Urinary bladder (tissue), 4 donors: ENCODE measurements around the gene SMURF2. TPM values are rescaled to one million over a fixed set of nuclear protein-coding genes. Genes with fewer than 3 reads are reported as not detected.
A peak's percentile ranks its signal among the peaks of the same experiment; 100 is the strongest.
"Not testable (repeated sequence)": the region's sequence is repeated elsewhere in the genome, so short reads cannot be mapped to it uniquely, and the experiment has no call there.

Experiments used
- DNase-seq: peaks from one replicate; pipeline ENCODE4 v3.0.0-alpha.2; 2015; ENCODE audit errors: extremely low spot score
- H3K27ac ChIP-seq: one replicate; pipeline ENCODE4 v1.5.1; 2013; ENCODE audit warnings: low read depth, mild to moderate bottlenecking, moderate library complexity
- H3K36me3 ChIP-seq: one replicate; pipeline ENCODE4 v1.6.1; 2013; ENCODE audit warnings: mild to moderate bottlenecking, moderate library complexity; ENCODE audit not compliant: insufficient read depth
- H3K4me1 ChIP-seq: one replicate; pipeline ENCODE4 v1.6.1; 2013; ENCODE audit warnings: mild to moderate bottlenecking, moderate library complexity; ENCODE audit not compliant: insufficient read depth
- H3K4me3 ChIP-seq: one replicate; pipeline ENCODE4 v1.5.1; 2013; ENCODE audit warnings: low read depth, low read length
- WGBS: extraction: QIAGEN DNeasy Blood & Tissue Kit; methylation state at CpG from one replicate; pipeline ENCODE4 v1.1.7; 2013; 5-methylcytosine and 5-hydroxymethylcytosine counted together
- polyA plus RNA-seq: library from polyadenylated mRNA; stranded (reverse); fragments of 200-250 nt; gene quantifications from one replicate; pipeline ENCODE4 v1.2.3, GENCODE V29; 2013
- total RNA-seq: library from RNA; depleted of rRNA; stranded (reverse); fragments of >200 nt; gene quantifications from one replicate; pipeline ENCODE4 v1.2.3, GENCODE V29; 2014
- donor health status: healthy with polysubstance abuse.
- donor health status: healthy.

Gene SMURF2
- total and polyA plus RNA-seq, 2 donors: 11.2 to 91.1 TPM

DNA sequence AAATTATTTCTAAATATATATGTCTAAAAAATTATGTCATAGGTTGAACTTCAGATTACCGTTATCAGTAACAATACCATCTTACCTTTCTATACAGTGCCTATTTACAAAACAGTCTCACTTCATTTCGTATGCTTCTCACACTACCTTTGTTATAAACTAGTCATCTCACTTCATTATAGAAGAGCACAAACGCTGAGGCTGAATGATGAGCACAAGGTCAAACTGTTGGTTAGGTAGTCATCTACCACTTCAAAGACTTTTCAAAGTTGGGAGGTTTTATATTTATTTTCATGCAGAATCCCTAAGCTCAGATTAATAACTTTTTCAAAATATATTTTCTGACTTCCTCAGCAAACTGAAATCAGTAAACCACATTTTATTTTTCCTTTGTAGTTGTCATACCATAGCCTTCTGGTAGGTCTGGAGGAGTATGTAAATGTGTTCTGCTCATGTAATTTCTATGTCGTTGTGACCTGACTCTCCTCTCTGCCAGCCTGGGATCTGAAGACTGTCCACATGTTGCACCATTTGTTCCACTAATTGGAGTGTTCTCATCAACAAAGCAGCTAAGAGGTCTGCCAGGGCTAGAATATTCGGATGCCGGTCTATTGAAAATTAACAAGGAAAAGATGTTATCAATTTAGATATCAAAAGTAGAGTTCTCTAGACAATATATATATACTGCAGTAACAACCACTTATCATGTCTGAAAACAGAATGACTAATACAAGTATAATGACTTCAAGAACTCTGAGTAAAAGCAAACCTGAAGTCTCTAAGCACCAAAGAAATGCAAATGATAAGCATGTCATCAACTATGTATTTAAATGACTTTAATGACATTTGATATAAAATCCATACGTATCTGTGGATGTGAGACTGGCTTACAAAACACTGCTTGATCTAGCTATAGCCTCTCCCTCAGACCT lies 81.5 kb downstream of the SMURF2 start:
- 74% methylated on average over 7 of the region's 7 CpGs for WGBS
- no peak overlapping the region for H3K4me3 ChIP-seq
- H3K27ac ChIP-seq: no peak overlapping the region
- DNase-seq: no peak
- H3K4me1 ChIP-seq: no peaks in the 10 kb centered on the region
- peaks cover 4% of the 10 kb centered on the region for H3K36me3 ChIP-seq

DNA sequence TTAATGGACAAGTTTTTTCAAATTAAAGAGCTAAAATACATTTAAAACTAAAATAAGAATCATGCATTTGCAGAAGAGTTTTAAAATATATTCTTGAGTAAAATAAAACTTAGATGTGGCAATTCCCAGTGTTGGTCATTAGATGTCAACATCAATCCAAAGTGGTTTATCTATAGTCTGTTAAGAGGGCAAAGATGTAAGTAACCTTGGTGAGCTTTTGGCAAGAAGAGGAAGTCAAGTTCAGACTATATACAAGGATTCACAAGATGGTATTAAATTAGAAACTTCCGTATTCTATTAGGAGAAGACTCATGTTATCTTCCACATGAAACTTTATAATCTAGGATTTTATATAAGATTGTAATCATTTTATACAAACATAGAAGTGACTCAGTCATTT lies 82.2 kb downstream of the SMURF2 start:
- no peaks in the 10 kb centered on the region for H3K4me1 ChIP-seq
- H3K27ac ChIP-seq: no peak overlapping the region

DNA sequence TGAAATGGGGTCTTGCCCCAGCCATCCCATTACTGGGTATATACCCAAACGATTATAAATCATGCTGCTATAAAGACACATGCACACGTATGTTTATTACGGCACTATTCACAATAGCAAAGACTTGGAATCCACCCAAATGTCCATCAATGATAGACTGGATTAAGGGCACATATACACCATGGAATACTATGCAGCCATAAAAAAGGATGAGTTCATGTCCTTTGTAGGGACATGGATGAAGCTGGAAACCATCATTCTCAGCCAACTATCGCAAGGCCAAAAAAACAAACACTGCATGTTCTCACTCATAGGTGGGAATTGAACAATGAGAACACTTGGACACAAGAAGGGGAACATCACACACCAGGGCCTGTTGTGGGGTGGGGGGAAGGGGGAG lies 85.1 kb downstream of the SMURF2 start:
- H3K36me3 ChIP-seq, H3K4me3 ChIP-seq, H3K4me1 ChIP-seq, H3K27ac ChIP-seq, DNase-seq: not testable (repeated sequence)
- 96% methylated on average over 4 of the region's 4 CpGs for WGBS

More for the DNA sequence above, 82.2 kb downstream of the SMURF2 start:
- no peak for DNase-seq
- WGBS: 79% methylated on average over 1 of the region's 1 CpG
- Histone ChIP-seq H3K36me3 (peaks cover 4% of the 10 kb centered on the region), H3K4me3 (no peak overlapping the region)

DNA sequence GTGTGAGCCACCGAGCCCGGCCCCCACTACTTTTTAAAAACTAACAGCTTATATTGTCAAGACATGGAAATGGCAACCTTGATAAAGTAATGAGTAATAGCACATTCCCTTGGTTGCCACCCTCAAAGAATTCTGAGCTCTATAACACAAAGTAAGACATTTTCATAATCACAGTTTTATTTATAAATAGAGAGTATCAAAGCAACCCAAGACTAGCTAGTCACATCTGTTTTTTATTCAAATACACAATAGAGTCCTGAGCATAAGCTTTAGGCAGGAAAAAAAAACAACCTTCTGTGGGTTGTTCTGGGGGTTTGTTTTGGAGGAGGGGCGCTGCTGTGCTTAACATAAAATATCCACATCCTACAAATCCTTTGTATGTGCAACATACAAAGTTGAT lies 86.7 kb downstream of the SMURF2 start:
- Histone ChIP-seq H3K4me3 (no peak overlapping the region), H3K4me1 (no peaks in the 10 kb centered on the region), H3K27ac (no peak overlapping the region), H3K36me3 (peaks cover 3% of the 10 kb centered on the region)
- DNase-seq: no peak
- WGBS: 95% methylated on average over 3 of the region's 3 CpGs

DNA sequence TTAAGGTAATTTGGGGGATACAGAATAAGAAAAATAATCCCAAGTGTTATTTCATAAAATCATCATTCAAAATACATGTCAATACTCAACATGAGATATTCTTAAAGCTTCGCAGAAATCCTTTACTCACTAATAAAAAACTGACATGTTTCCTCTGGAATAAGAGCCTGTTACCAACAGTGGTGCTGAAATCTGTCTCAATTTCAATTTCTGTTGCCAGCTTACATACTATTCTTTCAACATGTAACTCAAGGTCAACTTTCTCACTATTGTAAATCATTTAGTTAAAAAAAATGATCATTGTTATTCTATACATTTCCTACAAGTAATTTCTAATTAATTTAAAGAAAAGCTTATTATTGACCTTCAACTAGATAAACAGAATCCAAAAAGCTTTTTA lies 87.5 kb downstream of the SMURF2 start:
- Histone ChIP-seq H3K4me1 (no peaks in the 10 kb centered on the region), H3K4me3 (no peak overlapping the region), H3K36me3 (peaks cover 3% of the 10 kb centered on the region), H3K27ac (no peak overlapping the region)
- WGBS: 86% methylated on average over 1 of the region's 1 CpG
- no peak for DNase-seq

DNA sequence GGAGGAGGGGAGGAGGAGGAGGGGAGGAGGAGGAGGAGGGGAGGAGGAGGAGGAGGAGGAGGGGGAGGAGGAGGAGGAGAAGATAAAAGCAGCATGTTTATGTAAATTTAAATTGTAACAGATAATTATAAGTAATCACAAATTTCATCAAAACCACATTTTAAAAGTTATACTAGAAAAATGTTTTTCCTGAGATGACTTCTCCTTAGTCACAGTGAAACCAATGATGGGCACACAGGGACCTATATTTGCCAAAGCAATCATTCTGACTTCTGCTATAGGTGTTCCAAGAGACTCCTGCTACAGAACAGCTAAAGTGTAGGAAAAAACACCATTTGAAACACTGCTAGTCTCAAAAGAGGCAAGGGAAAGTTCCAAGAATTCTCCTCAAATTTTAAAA lies 88.9 kb downstream of the SMURF2 start:
- H3K27ac ChIP-seq: no peak overlapping the region
- no peak for DNase-seq
- peaks cover 2% of the 10 kb centered on the region for H3K36me3 ChIP-seq
- no peaks in the 10 kb centered on the region for H3K4me1 ChIP-seq
- no peak overlapping the region for H3K4me3 ChIP-seq

DNA sequence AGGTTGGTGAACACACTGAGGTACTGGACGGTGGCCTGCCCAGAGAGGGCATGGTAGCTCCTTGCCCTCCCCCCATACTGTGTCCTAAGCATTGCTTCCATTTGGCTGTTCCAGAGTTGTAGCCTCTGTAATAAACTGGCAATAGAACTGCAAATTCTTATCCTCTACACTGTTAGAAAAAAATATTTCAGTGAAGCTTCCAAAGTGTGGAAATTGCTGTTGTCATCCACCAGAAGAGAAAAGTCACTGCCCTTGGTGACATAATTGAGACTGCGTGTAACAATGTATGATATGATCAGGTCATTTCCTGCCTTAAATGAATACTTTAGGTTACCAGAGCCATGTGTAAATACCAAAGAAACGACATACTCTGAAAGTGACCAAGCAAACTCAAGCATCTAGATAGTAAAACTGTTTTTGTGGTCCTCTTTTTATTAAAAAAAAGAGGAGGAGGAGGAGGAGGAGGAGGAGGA lies 89.4 kb downstream of the SMURF2 start:
- DNase-seq: no peak
- WGBS: 49% methylated on average over 3 of the region's 3 CpGs
- Histone ChIP-seq H3K27ac (peak overlapping the region; percentile 29), H3K4me1 (no peaks in the 10 kb centered on the region), H3K4me3 (no peak overlapping the region), H3K36me3 (no peaks in the 10 kb centered on the region)

DNA sequence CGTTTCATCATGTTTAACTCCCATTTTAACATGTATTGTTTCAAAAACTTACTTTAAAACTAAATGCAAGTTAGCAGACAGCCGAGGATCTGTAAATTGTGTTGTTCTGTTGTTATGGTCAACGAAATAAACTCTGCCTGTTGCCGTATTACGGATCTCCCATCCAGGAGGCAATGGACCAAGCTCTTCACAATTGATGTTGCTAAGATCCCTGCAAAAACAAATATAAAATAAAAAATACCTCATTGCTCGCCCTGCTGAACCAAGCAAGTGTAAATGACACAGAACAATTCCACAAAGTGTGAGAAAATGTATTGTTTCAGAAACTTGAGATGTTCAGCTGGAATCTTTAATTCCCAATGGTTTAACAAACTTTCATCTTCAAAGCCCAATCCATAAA lies 90.4 kb downstream of the SMURF2 start:
- H3K36me3 ChIP-seq: no peaks in the 10 kb centered on the region
- no peak overlapping the region for H3K27ac ChIP-seq
- H3K4me1 ChIP-seq: no peaks in the 10 kb centered on the region
- WGBS: 72% methylated on average over 6 of the region's 6 CpGs
- H3K4me3 ChIP-seq: no peak overlapping the region
- no peak for DNase-seq

DNA sequence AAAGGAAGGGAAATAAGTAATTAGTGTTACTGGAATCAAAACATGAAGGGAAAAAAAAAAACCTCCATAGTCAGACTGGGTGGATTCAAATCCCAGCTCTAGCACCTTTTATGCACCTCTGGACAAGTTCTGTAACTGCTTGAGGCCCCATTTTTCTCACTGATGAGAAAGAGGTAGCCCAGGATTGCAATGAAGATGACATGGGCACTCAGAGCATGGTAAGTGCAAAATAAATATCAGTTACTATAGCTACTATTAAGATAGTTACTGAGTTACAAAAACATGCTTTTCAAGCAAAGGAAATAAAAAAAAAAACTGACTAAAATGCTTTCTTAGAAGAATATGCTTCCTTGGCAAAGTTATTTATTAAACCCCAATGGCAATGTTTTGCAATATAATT lies 96.5 kb downstream of the SMURF2 start:
- DNase-seq: no peak
- no peak overlapping the region for H3K27ac ChIP-seq
- no peak overlapping the region for H3K4me3 ChIP-seq
- H3K36me3 ChIP-seq: no peaks in the 10 kb centered on the region
- no peaks in the 10 kb centered on the region for H3K4me1 ChIP-seq

DNA sequence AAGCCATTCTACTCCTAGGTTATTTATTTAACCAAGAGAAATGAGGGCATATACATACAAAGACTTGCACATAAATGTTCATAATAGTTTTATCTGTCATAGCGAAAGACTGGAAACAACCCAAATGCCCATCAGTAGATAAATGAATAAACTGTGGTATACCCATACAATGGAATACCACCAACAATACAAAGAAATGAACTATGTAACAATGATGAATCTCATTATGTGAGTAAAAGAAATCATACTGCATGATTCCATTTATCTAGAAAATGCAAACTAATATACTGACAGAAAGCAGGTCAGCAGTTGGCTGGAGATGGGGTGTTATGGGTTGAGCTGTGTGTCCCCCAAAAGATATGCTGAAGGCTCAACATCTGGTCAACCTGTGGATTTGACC lies 98.0 kb downstream of the SMURF2 start:
- H3K36me3 ChIP-seq: no peaks in the 10 kb centered on the region
- no peak overlapping the region for H3K27ac ChIP-seq
- H3K4me1 ChIP-seq: no peaks in the 10 kb centered on the region
- no peak for DNase-seq
- no peak overlapping the region for H3K4me3 ChIP-seq
- 97% methylated on average over 1 of the region's 1 CpG for WGBS

DNA sequence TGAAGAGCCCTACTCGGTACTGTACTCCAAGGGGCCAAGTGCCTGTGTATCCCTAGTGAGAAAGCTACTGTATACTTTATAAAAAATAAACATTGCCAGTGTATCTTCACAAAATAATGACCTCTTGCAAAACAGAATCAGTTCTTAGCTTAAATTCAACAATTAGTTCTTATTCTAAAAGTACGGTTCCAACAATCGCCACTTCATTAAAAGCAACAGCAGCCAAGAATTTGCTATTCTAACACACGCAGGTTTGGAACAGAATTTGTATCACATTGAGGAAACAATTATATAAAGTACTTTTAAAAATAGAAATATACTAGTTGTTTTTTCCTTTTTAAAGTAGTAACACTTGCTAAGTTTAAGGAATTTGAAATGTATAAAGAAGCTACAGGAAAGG lies 106.8 kb downstream of the SMURF2 start:
- DNase-seq: no peak
- no peak overlapping the region for H3K27ac ChIP-seq
- H3K36me3 ChIP-seq: peaks cover 3% of the 10 kb centered on the region
- no peaks in the 10 kb centered on the region for H3K4me1 ChIP-seq
- WGBS: 85% methylated on average over 4 of the region's 4 CpGs
- H3K4me3 ChIP-seq: no peak overlapping the region

DNA sequence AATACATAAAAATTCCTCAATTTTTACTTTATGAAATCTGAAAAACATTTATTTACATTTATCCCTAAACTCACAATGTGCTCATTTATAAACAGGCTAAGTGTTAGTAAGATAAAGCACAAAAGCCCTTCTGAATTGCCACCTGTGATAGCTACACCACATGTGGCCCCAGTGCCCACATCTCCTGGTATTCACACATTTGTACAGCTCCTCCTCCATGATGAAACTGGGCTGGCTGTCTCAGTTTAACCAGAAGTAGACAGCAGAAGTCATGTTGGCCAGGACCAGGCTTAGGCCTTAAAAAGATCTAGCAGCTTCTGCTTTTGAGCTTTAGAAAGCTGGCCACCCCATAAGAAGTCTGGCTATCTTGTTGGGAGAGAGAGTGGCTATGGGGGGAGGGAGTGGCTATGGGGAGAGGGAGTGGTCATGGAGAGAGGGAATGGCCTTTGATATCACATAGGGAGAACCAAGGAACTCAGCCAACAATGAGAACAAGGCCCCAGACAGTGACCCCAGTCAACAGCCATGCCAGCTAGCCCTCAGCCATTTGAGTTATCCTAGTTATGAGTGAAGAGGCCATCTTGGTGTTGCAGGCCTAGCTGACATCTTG lies 108.0 kb downstream of the SMURF2 start:
- peaks cover 3% of the 10 kb centered on the region for H3K36me3 ChIP-seq
- H3K4me1 ChIP-seq: no peaks in the 10 kb centered on the region
- DNase-seq: no peak
- no peak overlapping the region for H3K4me3 ChIP-seq
- no peak overlapping the region for H3K27ac ChIP-seq

DNA sequence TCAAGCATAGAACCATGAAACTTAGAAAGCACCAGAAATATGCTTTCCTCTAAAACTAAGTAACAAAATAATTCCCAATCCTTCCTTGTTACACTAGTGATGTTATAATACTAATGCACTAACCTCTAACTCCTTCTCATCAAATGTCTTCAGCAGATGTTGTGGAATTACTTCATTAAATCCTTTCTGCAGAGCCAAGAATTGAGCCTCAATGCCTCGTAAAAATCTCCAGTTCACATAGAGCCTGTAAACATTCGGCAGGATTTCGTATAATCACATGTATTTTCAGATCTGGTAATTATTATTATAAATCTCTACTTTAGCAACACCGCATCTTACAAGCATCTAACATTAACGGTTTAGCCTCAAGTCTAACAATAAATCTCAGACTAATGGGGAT lies 110.6 kb downstream of the SMURF2 start:
- Histone ChIP-seq H3K4me3 (no peak overlapping the region), H3K27ac (no peak overlapping the region), H3K36me3 (peaks cover 9% of the 10 kb centered on the region), H3K4me1 (no peaks in the 10 kb centered on the region)
- 40% methylated on average over 5 of the region's 5 CpGs for WGBS
- no peak for DNase-seq

DNA sequence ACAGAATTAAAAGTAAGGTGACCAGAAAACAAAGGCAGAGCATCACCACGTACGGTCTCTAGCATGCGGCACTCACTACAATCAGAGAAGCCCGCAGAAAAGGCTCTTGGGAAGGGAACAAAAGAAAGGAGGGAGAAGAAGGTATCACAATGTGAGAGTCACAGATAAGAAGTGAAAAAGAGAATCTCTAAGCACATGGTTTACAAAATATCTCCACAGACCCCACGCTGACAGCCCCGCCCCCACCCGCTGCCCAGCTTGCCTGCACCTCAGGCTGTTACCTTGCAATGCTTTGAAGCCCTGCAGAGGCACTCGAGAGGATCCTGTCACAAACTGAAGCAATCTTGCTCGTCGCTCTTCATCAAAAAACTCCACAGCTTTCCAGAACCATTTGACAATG lies 114.8 kb downstream of the SMURF2 start:
- Histone ChIP-seq H3K36me3 (peaks cover 9% of the 10 kb centered on the region), H3K4me3 (no peak overlapping the region), H3K27ac (no peak overlapping the region), H3K4me1 (no peaks in the 10 kb centered on the region)
- WGBS: 80% methylated on average over 10 of the region's 10 CpGs
- no peak for DNase-seq
